ENCODE data around the gene PARP6. TPM values are rescaled to one million over a fixed set of nuclear protein-coding genes. Genes with fewer than 3 reads are reported as not detected.

The PARP6 gene
- total RNA-seq, 1 donor: 65.4 TPM

DNA sequence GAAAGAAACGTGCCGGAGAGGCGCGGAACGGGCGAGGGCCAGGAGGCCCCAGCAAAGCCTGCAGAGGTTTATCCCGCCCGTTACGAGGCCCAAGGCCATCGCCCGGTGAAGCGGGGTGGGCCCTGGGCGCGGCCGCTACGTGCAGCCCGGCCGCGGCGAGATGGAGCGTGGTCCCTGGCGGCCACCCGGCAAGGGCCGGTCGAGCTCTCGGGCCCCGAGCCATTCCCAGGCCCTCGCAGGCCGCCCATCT, 42.5 kb downstream of the PARP6 start:
- Histone ChIP-seq H3K27me3 (ENCODE audit: insufficient read depth, low read length) (no peaks in the 10 kb centered on the region), H3K9me3 (ENCODE audit: low read depth, low read length) (no peaks in the 10 kb centered on the region), H3K4me3 (ENCODE audit: low read length) (peak overlapping the region; percentile 88), H3K4me1 (ENCODE audit: insufficient read depth, low read length) (peaks cover 74% of the 10 kb centered on the region)

GRCh38 chr15:72229076-72229946, 43.0 kb downstream of the PARP6 start:
- Histone ChIP-seq H3K4me1 (ENCODE audit: insufficient read depth, low read length) (peaks cover 77% of the 10 kb centered on the region), H3K9me3 (ENCODE audit: low read depth, low read length) (no peaks in the 10 kb centered on the region), H3K4me3 (ENCODE audit: low read length) (peak overlapping the region; percentile 88), H3K27me3 (ENCODE audit: insufficient read depth, low read length) (no peaks in the 10 kb centered on the region)

- H3K9me3 ChIP-seq (ENCODE audit: low read depth, low read length): no peaks in the 10 kb centered on the region
- H3K27me3 ChIP-seq (ENCODE audit: insufficient read depth, low read length): no peaks in the 10 kb centered on the region
- peak overlapping the region; percentile 88 for H3K4me3 ChIP-seq (ENCODE audit: low read length)
- peaks cover 77% of the 10 kb centered on the region for H3K4me1 ChIP-seq (ENCODE audit: insufficient read depth, low read length)
These were observed 44.6 kb downstream of the PARP6 start for GRCh38 chr15:72227720-72228119.

DNA sequence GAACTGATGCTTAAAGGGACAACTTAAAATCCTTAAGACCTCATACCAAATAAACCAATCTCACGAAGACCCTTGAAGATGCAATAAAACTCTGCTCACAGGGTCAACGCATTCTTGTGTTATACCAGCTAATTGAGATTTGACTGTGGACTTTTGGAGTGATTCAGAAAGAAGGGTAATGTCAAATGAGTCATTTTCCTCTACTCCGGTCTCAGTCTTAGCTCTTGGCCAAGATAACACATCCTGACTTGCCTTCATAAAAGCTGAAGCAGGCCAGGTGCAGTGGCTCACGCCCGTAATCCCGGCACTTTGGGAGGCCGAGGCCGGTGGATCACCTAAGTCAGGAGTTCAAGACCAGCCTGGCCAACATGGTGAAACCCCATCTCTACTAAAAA, 45.2 kb downstream of the PARP6 start:
- no peak overlapping the region for H3K4me3 ChIP-seq (ENCODE audit: low read length)
- H3K4me1 ChIP-seq (ENCODE audit: insufficient read depth, low read length): peaks cover 77% of the 10 kb centered on the region
- H3K27me3 ChIP-seq (ENCODE audit: insufficient read depth, low read length): no peaks in the 10 kb centered on the region
- no peaks in the 10 kb centered on the region for H3K9me3 ChIP-seq (ENCODE audit: low read depth, low read length)

DNA sequence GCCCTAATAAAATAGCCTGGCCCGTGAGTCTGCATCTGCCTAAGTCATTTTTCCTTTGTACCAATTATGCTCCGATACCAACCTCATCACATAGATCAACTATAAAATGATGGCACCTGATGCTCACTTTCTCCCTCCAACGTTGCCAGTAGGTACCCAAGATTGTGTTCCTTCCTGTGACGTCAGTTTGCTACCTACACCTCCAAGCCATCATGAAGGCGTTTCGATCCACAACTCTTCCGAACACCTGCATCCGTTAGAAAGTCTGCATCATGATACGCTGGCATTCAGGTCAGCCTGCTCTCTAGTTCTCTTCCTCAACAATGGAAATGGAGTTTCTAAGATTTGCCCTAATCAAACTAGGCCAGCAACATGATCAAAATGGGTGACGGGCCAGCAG, 49.1 kb downstream of the PARP6 start:
- H3K9me3 ChIP-seq (ENCODE audit: low read depth, low read length): no peaks in the 10 kb centered on the region
- H3K27me3 ChIP-seq (ENCODE audit: insufficient read depth, low read length): no peaks in the 10 kb centered on the region
- H3K4me1 ChIP-seq (ENCODE audit: insufficient read depth, low read length): peaks cover 80% of the 10 kb centered on the region
- no peak overlapping the region for H3K4me3 ChIP-seq (ENCODE audit: low read length)

- H3K4me3 ChIP-seq (ENCODE audit: low read length): no peak overlapping the region
- peaks cover 71% of the 10 kb centered on the region for H3K4me1 ChIP-seq (ENCODE audit: insufficient read depth, low read length)
- H3K27me3 ChIP-seq (ENCODE audit: insufficient read depth, low read length): no peaks in the 10 kb centered on the region
- H3K9me3 ChIP-seq (ENCODE audit: low read depth, low read length): no peaks in the 10 kb centered on the region
These were observed 50.0 kb downstream of the PARP6 start for GRCh38 chr15:72222393-72222792.

GRCh38 chr15:72220687-72221086, 51.7 kb downstream of the PARP6 start:
- Histone ChIP-seq H3K9me3 (ENCODE audit: low read depth, low read length) (no peaks in the 10 kb centered on the region), H3K4me1 (ENCODE audit: insufficient read depth, low read length) (peaks cover 54% of the 10 kb centered on the region)

DNA sequence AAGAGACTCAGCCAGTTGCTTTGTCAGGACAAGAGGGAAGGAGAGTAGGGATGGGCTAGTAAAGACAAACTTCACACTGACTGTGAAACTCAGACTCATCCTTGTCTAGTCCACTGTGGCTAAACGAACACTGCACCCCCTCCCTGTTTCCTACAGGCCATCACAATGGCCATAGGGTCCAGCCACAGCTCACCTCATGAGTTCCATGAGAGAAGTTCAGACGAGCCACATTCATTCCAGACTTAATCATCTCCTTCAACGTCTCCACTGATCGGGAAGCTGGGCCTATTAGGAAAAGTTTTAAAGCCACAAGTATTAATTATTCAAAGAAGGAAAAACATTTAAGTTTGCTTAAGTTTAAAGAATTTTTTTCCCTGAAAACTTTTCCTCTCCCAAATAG, 55.1 kb downstream of the PARP6 start:
- Histone ChIP-seq H3K4me1 (ENCODE audit: insufficient read depth, low read length) (peaks cover 24% of the 10 kb centered on the region), H3K9me3 (ENCODE audit: low read depth, low read length) (no peaks in the 10 kb centered on the region), H3K27me3 (ENCODE audit: insufficient read depth, low read length) (no peaks in the 10 kb centered on the region), H3K4me3 (ENCODE audit: low read length) (no peak overlapping the region)

More at GRCh38 chr15:72220687-72221086, 51.7 kb downstream of the PARP6 start:
- H3K4me3 ChIP-seq (ENCODE audit: low read length): no peak overlapping the region
- no peaks in the 10 kb centered on the region for H3K27me3 ChIP-seq (ENCODE audit: insufficient read depth, low read length)

- no peaks in the 10 kb centered on the region for H3K27me3 ChIP-seq (ENCODE audit: insufficient read depth, low read length)
- H3K9me3 ChIP-seq (ENCODE audit: low read depth, low read length): no peaks in the 10 kb centered on the region
- H3K4me3 ChIP-seq (ENCODE audit: low read length): no peak overlapping the region
- H3K4me1 ChIP-seq (ENCODE audit: insufficient read depth, low read length): peaks cover 14% of the 10 kb centered on the region
These were observed 56.3 kb downstream of the PARP6 start for GRCh38 chr15:72216079-72216478.

DNA sequence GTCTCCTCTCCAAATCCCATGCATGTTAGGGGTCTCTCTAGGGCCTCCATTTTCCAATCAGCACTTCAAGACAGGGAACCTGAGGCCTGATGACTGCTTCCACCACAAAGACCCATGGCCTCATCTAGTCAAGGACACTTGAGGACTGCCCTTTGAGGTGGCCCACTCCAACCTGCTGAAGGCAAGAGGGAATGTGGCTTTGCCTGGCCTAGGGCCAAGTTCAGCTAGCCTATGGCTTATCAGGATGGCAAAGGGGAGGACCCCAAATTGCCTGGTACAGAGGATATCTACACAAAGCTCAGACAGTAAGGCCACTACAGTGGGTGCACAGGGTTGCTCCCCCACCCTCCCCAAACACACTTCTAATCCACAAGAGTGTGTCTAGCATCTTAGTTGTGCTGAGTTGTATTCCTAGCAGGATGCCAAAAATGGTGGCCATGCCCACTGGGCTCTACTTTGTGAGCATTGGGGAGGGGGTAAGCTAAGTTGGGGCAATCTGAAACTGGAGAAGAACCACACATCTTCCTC, 64.7 kb downstream of the PARP6 start:
- H3K27me3 ChIP-seq (ENCODE audit: insufficient read depth, low read length): no peaks in the 10 kb centered on the region
- H3K4me3 ChIP-seq (ENCODE audit: low read length): no peak overlapping the region
- no peaks in the 10 kb centered on the region for H3K9me3 ChIP-seq (ENCODE audit: low read depth, low read length)
- H3K4me1 ChIP-seq (ENCODE audit: insufficient read depth, low read length): no peaks in the 10 kb centered on the region

- Histone ChIP-seq H3K4me3 (ENCODE audit: low read length) (no peak overlapping the region), H3K9me3 (ENCODE audit: low read depth, low read length) (no peaks in the 10 kb centered on the region), H3K27me3 (ENCODE audit: insufficient read depth, low read length) (no peaks in the 10 kb centered on the region), H3K4me1 (ENCODE audit: insufficient read depth, low read length) (no peaks in the 10 kb centered on the region)
These were observed 65.7 kb downstream of the PARP6 start for GRCh38 chr15:72206677-72207000.

- H3K4me1 ChIP-seq (ENCODE audit: insufficient read depth, low read length): no peaks in the 10 kb centered on the region
- no peak overlapping the region for H3K4me3 ChIP-seq (ENCODE audit: low read length)
- H3K9me3 ChIP-seq (ENCODE audit: low read depth, low read length): no peaks in the 10 kb centered on the region
- no peaks in the 10 kb centered on the region for H3K27me3 ChIP-seq (ENCODE audit: insufficient read depth, low read length)
These were observed 66.3 kb downstream of the PARP6 start for GRCh38 chr15:72205896-72206676.

- no peaks in the 10 kb centered on the region for H3K9me3 ChIP-seq (ENCODE audit: low read depth, low read length)
- no peaks in the 10 kb centered on the region for H3K4me1 ChIP-seq (ENCODE audit: insufficient read depth, low read length)
- H3K27me3 ChIP-seq (ENCODE audit: insufficient read depth, low read length): no peaks in the 10 kb centered on the region
- no peak overlapping the region for H3K4me3 ChIP-seq (ENCODE audit: low read length)
These were observed 67.1 kb downstream of the PARP6 start for GRCh38 chr15:72205273-72205672.

- H3K27me3 ChIP-seq (ENCODE audit: insufficient read depth, low read length): no peaks in the 10 kb centered on the region
- H3K4me1 ChIP-seq (ENCODE audit: insufficient read depth, low read length): no peaks in the 10 kb centered on the region
- no peak overlapping the region for H3K4me3 ChIP-seq (ENCODE audit: low read length)
- no peaks in the 10 kb centered on the region for H3K9me3 ChIP-seq (ENCODE audit: low read depth, low read length)
These were observed 68.9 kb downstream of the PARP6 start for GRCh38 chr15:72203507-72203837.

DNA sequence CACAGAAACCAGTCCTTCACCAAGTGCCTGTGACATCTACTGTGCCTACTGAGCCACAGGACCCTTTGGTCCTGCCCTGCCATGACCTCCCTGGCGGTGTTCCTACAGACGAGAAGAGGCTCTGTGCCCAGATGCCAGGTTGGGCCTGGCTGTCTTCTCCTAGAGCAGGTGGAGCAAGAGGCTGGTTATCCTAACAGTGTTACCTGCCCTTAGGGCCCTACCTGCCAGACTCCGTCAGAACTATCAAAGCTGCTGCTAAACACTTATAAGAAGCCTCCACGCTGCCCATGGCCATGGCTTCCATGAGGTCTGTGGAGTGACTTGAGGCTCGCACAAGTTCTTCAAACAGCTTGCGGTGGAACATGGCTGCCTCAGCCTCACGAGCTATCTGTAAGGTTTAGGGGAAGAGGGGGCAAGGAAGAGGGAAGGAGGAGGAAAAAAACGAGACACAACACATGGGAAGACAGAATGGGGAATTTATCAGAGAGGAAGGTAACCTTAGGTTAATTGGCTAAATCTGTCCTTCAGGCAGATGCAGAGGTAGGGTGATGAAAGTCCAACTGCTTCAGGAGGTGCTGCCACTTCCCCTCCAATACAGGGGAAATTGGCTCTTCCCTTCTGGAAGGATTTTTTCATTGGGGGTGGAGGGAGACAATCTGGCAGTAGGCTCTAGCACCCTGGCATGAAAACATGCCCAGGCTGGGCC, 69.4 kb downstream of the PARP6 start:
- Histone ChIP-seq H3K9me3 (ENCODE audit: low read depth, low read length) (no peaks in the 10 kb centered on the region), H3K4me3 (ENCODE audit: low read length) (no peak overlapping the region), H3K27me3 (ENCODE audit: insufficient read depth, low read length) (no peaks in the 10 kb centered on the region), H3K4me1 (ENCODE audit: insufficient read depth, low read length) (peaks cover 3% of the 10 kb centered on the region)

Data from mononuclear cell (primary cell).